Measurements from ENCODE around the gene AGMO. TPM values are rescaled to one million over a fixed set of nuclear protein-coding genes. Genes with fewer than 3 reads are reported as not detected.

The AGMO gene
- total and polyA plus RNA-seq, 2 experiments from 2014 or later: 0.42 to 0.55 TPM

DNA sequence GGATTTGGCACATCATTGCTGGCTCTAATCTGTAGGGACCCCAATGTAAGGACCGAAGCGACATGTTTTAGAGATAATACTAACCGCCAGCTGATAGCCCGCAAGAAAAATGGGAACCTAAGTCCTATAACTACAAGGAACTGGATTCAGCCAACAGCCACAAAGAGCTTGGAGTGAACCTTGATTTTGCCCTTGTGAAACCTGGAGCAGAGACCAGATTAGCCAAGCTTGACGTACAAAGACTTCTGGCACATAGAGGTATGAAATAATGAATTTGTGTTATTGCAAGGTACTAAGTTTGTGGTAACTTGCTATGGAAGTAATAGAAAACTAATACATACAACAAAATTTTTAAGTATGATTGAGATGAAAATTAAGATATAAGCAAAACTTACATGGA lies 246.9 kb downstream of the AGMO start:
- no peak overlapping the region for H2AFZ ChIP-seq
- H4K20me1 ChIP-seq (replicated peaks; ENCODE audit: insufficient read depth): no peaks in the 10 kb centered on the region
- DNase-seq (ENCODE audit: low spot score): no peak
- Mint-ChIP-seq H3K9me3 (peaks cover 3% of the 10 kb centered on the region; the same call in 1 of the 3 replicates), H3K4me3 (no peak overlapping the region), H3K27ac (no peak overlapping the region), H3K36me3 (ENCODE audit: low read depth) (no peaks in the 10 kb centered on the region), H3K27me3 (ENCODE audit: insufficient read depth, low read depth, poor library complexity) (peaks cover 3% of the 10 kb centered on the region), H3K4me1 (no peaks in the 10 kb centered on the region)
- H3K4me1 ChIP-seq (ENCODE audit: insufficient read depth): no peaks in the 10 kb centered on the region
- TF ChIP-seq JUNB (IDR thresholded peaks at IDR 0.05; ENCODE audit: unreplicated experiment) (no peak), POLR2AphosphoS5 (IDR thresholded peaks at IDR 0.05; ENCODE audit: low read depth) (no peak), CREB1 (CRISPR knock-in tag; IDR thresholded peaks at IDR 0.05; ENCODE audit: low read depth) (no peak), NANOG (IDR thresholded peaks at IDR 0.05; ENCODE audit: borderline replicate concordance) (no peak), EZH2phosphoT487 (IDR thresholded peaks at IDR 0.05; ENCODE audit: unreplicated experiment) (no peak)
- TF ChIP-seq, protein P1, sequence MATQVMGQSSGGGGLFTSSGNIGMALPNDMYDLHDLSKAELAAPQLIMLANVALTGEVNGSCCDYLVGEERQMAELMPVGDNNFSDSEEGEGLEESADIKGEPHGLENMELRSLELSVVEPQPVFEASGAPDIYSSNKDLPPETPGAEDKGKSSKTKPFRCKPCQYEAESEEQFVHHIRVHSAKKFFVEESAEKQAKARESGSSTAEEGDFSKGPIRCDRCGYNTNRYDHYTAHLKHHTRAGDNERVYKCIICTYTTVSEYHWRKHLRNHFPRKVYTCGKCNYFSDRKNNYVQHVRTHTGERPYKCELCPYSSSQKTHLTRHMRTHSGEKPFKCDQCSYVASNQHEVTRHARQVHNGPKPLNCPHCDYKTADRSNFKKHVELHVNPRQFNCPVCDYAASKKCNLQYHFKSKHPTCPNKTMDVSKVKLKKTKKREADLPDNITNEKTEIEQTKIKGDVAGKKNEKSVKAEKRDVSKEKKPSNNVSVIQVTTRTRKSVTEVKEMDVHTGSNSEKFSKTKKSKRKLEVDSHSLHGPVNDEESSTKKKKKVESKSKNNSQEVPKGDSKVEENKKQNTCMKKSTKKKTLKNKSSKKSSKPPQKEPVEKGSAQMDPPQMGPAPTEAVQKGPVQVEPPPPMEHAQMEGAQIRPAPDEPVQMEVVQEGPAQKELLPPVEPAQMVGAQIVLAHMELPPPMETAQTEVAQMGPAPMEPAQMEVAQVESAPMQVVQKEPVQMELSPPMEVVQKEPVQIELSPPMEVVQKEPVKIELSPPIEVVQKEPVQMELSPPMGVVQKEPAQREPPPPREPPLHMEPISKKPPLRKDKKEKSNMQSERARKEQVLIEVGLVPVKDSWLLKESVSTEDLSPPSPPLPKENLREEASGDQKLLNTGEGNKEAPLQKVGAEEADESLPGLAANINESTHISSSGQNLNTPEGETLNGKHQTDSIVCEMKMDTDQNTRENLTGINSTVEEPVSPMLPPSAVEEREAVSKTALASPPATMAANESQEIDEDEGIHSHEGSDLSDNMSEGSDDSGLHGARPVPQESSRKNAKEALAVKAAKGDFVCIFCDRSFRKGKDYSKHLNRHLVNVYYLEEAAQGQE (IDR thresholded peaks at IDR 0.05; ENCODE audit: unreplicated experiment): no peak
- TF ChIP-seq, protein P2, sequence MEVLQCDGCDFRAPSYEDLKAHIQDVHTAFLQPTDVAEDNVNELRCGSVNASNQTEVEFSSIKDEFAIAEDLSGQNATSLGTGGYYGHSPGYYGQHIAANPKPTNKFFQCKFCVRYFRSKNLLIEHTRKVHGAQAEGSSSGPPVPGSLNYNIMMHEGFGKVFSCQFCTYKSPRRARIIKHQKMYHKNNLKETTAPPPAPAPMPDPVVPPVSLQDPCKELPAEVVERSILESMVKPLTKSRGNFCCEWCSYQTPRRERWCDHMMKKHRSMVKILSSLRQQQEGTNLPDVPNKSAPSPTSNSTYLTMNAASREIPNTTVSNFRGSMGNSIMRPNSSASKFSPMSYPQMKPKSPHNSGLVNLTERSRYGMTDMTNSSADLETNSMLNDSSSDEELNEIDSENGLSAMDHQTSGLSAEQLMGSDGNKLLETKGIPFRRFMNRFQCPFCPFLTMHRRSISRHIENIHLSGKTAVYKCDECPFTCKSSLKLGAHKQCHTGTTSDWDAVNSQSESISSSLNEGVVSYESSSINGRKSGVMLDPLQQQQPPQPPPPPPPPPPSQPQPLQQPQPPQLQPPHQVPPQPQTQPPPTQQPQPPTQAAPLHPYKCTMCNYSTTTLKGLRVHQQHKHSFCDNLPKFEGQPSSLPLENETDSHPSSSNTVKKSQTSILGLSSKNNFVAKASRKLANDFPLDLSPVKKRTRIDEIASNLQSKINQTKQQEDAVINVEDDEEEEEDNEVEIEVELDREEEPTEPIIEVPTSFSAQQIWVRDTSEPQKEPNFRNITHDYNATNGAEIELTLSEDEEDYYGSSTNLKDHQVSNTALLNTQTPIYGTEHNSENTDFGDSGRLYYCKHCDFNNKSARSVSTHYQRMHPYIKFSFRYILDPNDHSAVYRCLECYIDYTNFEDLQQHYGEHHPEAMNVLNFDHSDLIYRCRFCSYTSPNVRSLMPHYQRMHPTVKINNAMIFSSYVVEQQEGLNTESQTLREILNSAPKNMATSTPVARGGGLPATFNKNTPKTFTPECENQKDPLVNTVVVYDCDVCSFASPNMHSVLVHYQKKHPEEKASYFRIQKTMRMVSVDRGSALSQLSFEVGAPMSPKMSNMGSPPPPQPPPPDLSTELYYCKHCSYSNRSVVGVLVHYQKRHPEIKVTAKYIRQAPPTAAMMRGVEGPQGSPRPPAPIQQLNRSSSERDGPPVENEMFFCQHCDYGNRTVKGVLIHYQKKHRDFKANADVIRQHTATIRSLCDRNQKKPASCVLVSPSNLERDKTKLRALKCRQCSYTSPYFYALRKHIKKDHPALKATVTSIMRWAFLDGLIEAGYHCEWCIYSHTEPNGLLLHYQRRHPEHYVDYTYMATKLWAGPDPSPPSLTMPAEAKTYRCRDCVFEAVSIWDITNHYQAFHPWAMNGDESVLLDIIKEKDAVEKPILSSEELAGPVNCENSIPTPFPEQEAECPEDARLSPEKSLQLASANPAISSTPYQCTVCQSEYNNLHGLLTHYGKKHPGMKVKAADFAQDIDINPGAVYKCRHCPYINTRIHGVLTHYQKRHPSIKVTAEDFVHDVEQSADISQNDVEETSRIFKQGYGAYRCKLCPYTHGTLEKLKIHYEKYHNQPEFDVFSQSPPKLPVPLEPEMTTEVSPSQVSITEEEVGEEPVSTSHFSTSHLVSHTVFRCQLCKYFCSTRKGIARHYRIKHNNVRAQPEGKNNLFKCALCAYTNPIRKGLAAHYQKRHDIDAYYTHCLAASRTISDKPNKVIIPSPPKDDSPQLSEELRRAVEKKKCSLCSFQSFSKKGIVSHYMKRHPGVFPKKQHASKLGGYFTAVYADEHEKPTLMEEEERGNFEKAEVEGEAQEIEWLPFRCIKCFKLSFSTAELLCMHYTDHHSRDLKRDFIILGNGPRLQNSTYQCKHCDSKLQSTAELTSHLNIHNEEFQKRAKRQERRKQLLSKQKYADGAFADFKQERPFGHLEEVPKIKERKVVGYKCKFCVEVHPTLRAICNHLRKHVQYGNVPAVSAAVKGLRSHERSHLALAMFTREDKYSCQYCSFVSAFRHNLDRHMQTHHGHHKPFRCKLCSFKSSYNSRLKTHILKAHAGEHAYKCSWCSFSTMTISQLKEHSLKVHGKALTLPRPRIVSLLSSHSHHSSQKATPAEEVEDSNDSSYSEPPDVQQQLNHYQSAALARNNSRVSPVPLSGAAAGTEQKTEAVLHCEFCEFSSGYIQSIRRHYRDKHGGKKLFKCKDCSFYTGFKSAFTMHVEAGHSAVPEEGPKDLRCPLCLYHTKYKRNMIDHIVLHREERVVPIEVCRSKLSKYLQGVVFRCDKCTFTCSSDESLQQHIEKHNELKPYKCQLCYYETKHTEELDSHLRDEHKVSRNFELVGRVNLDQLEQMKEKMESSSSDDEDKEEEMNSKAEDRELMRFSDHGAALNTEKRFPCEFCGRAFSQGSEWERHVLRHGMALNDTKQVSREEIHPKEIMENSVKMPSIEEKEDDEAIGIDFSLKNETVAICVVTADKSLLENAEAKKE (CRISPR knock-in tag; IDR thresholded peaks at IDR 0.05): no peak
- H3K79me2 ChIP-seq (replicated peaks; ENCODE audit: insufficient read depth): no peaks in the 10 kb centered on the region
- no peaks in the 10 kb centered on the region for H3K36me3 ChIP-seq (ENCODE audit: insufficient read depth)
- H3K27me3 ChIP-seq (ENCODE audit: insufficient read depth): no peaks in the 10 kb centered on the region
- H3K4me2 ChIP-seq: no peak overlapping the region
- H3K27ac ChIP-seq (ENCODE audit: low read depth): no peak overlapping the region
- ATAC-seq: no peak
- H3K9me2 ChIP-seq (ENCODE audit: insufficient read depth): no peaks in the 10 kb centered on the region
- no peaks in the 10 kb centered on the region for H3F3A ChIP-seq (replicated peaks; ENCODE audit: low read depth)
- no peak overlapping the region for H3K4me3 ChIP-seq
